Nephron progenitor cell (in vitro differentiated cells): ENCODE results near the gene PRKACB.

ENCODE experiments used
- DNase-seq: peaks from one replicate; pipeline ENCODE4 v3.0.0; 2021
- H3K27ac Mint-ChIP-seq: 2 replicates; pipeline ENCODE4 v1.8.0; 2021; ENCODE audit warnings: mild to moderate bottlenecking, moderate library complexity, mixed read lengths
- H3K27me3 Mint-ChIP-seq: 2 replicates; pipeline ENCODE4 v1.8.0; 2021; ENCODE audit warnings: mild to moderate bottlenecking, low read depth, mixed read lengths; ENCODE audit not compliant: poor library complexity
- H3K36me3 Mint-ChIP-seq: 2 replicates; pipeline ENCODE4 v1.8.0; 2021; ENCODE audit warnings: low read depth, mixed read lengths
- H3K4me1 Mint-ChIP-seq: 2 replicates; pipeline ENCODE4 v1.8.0; 2021; ENCODE audit warnings: mixed read lengths
- H3K4me3 Mint-ChIP-seq: 2 replicates; pipeline ENCODE4 v1.8.0; 2021; ENCODE audit warnings: mild to moderate bottlenecking, moderate library complexity, mixed read lengths
- H3K9me3 Mint-ChIP-seq: 2 replicates; pipeline ENCODE4 v1.8.0; 2021; ENCODE audit warnings: mild to moderate bottlenecking, moderate library complexity, mixed read lengths
- TF ChIP-seq, protein P1 (sequence below): fragments of 200-600 bp; sonication (generic); IDR thresholded peaks from 2 replicates; pipeline ENCODE4 v1.5.0; 2021; ENCODE audit warnings: antibody characterized with exemption

PRKACB gene

DNA sequence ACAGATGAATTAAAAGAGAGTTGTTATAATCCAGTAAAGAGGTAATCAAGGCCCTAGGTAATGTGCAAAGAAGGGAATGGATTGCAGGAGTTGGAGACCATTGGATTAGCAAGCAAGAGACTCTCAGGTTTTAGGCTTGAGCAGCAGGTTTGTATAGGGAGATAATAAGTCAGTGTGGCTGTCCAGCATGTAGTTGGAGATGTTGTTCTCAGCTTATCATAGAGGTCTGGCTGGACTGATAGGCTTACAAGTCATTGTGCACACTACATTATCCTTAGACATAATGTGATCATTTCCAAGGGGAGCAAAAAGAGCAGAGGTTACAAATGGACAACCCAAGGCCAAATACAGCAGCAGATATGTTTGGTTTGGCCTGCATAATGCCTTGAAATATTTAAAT lies 111.5 kb downstream of the PRKACB start:
- no peak for DNase-seq
- TF ChIP-seq, protein P1, sequence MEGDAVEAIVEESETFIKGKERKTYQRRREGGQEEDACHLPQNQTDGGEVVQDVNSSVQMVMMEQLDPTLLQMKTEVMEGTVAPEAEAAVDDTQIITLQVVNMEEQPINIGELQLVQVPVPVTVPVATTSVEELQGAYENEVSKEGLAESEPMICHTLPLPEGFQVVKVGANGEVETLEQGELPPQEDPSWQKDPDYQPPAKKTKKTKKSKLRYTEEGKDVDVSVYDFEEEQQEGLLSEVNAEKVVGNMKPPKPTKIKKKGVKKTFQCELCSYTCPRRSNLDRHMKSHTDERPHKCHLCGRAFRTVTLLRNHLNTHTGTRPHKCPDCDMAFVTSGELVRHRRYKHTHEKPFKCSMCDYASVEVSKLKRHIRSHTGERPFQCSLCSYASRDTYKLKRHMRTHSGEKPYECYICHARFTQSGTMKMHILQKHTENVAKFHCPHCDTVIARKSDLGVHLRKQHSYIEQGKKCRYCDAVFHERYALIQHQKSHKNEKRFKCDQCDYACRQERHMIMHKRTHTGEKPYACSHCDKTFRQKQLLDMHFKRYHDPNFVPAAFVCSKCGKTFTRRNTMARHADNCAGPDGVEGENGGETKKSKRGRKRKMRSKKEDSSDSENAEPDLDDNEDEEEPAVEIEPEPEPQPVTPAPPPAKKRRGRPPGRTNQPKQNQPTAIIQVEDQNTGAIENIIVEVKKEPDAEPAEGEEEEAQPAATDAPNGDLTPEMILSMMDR: no peak
- H3K36me3 Mint-ChIP-seq: peaks cover 10% of the 10 kb centered on the region
- H3K27me3 Mint-ChIP-seq: no peaks in the 10 kb centered on the region
- H3K9me3 Mint-ChIP-seq: peaks cover 10% of the 10 kb centered on the region
- H3K4me1 Mint-ChIP-seq: no peaks in the 10 kb centered on the region
- H3K4me3 Mint-ChIP-seq: no peak overlapping the region
- no peak overlapping the region for H3K27ac Mint-ChIP-seq

DNA sequence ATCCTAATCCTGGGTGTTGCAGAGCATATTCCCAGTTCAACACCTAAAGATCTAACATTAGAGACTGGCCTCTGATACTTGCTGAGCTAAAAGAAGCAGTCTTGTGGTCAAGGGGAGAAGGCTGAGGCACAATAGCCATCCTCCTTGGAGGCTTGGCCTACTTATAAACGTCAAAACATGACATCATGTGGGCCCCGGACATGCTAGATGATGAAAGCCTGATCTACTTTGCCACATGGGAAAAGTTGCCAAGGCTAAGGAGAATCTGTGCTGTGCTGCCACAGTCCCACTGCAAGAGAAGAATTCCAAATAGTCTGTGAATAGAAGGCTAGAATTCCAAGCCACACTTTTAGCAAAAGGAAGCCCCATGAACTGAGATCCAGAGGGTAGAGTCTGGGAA lies 113.5 kb downstream of the PRKACB start:
- no peak overlapping the region for H3K27ac Mint-ChIP-seq
- no peaks in the 10 kb centered on the region for H3K36me3 Mint-ChIP-seq
- H3K9me3 Mint-ChIP-seq: no peaks in the 10 kb centered on the region
- H3K27me3 Mint-ChIP-seq: no peaks in the 10 kb centered on the region
- no peak overlapping the region for H3K4me3 Mint-ChIP-seq
- no peak for DNase-seq
- TF ChIP-seq, protein P1: no peak
- H3K4me1 Mint-ChIP-seq: no peaks in the 10 kb centered on the region

DNA sequence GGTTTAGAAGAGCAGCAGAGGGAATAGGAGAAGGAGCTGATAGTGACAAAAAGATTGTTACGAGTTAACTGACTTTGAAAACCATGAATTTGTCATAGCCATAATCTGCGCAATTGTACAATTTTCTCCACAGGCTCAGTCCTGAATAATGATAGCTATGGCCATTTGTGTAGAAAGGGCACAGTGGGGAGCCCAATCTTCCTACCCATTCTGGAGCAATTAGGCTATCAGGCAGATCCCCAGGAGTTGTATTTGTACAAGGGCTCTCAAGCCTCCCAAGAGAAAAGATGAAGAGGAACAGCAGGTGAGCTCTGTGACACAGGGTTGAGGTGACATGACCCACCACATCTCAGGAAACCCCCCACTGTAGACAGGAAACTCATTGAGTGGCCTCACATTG lies 115.3 kb downstream of the PRKACB start:
- no peaks in the 10 kb centered on the region for H3K36me3 Mint-ChIP-seq
- H3K9me3 Mint-ChIP-seq: no peaks in the 10 kb centered on the region
- no peak overlapping the region for H3K27ac Mint-ChIP-seq
- TF ChIP-seq, protein P1: no peak
- no peaks in the 10 kb centered on the region for H3K27me3 Mint-ChIP-seq
- H3K4me1 Mint-ChIP-seq: peaks cover under 1% of the 10 kb centered on the region
- DNase-seq: no peak
- no peak overlapping the region for H3K4me3 Mint-ChIP-seq

DNA sequence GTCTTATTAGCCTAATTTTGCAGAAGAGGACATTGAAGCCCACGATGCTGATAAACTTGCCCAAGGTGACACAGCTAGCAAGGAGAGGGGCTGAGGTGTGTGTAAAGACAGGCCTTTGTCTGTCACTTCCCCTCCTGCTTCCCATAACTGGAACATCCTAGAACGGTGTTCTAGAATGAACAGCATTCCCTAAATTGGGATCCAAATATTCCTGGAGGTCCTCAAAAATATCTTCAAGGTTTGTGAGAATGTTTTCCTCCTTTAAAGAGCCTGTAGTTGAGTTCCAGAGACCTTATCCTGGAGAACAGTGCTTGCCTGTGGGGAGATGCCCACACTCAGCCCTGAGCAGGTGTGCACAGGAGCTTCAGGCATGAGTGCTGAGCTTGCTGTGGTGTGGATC lies 115.9 kb downstream of the PRKACB start:
- H3K27me3 Mint-ChIP-seq: no peaks in the 10 kb centered on the region
- H3K4me1 Mint-ChIP-seq: peaks cover 7% of the 10 kb centered on the region
- DNase-seq: no peak
- no peak overlapping the region for H3K27ac Mint-ChIP-seq
- no peak overlapping the region for H3K4me3 Mint-ChIP-seq
- TF ChIP-seq, protein P1: no peak
- H3K36me3 Mint-ChIP-seq: no peaks in the 10 kb centered on the region
- H3K9me3 Mint-ChIP-seq: no peaks in the 10 kb centered on the region

DNA sequence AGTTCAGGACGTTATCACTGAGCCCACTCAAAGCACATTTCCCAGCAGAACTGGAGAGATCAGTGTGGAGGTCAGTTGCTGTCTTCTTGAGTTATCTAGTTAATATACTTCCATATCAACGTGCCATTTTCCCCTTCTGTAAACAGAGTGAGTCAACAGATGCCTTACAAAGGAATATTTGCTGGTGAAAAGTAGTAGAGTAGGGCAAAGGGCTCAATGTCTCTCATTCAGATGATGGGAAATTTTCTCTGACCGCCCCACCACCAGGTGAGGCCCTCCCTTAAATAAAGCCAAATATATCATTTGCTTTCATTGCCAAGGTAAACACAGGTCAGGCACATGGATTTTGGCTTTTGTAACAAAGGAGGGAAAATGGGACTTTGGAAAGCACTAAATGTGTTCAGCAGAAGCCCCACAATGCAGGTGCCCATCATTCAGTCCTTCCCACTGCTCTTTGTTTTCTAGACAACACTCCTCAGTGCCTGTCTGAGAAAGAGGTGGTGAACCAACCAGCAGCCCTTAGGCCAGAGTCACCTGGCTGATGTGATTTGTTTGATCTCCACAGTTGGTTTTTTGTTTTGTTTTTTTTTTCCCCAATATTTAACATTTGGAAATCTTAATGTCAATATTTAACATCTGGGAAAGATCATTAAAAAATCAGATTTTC lies 116.9 kb downstream of the PRKACB start:
- Mint-ChIP-seq H3K36me3 (no peaks in the 10 kb centered on the region), H3K27ac (no peak overlapping the region), H3K4me1 (peaks cover 16% of the 10 kb centered on the region), H3K9me3 (no peaks in the 10 kb centered on the region), H3K4me3 (no peak overlapping the region), H3K27me3 (no peaks in the 10 kb centered on the region)
- DNase-seq: no peak
- TF ChIP-seq, protein P1: no peak

DNA sequence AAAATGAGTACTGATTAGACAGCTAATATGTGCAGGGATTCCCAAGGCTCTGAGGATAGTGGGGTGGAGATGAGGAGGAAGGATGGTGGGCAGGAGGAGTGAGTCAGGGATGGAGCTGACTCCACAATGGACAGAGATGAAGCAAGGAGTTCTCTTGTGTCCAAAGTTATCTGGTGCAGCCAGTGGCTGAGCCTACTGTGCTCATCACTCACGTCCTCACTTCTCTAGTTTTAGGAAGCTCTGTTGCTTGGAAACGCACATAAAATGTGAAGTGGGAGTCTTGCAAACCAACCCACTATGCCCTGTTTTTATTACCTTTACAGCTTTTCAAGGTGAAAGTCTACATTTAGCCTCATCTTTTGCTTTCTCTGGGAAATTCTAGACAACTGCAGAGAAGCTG lies 120.9 kb downstream of the PRKACB start:
- H3K36me3 Mint-ChIP-seq: no peaks in the 10 kb centered on the region
- peak overlapping the region; percentile 9 for H3K4me3 Mint-ChIP-seq
- peaks cover 45% of the 10 kb centered on the region for H3K4me1 Mint-ChIP-seq
- TF ChIP-seq, protein P1: no peak
- H3K9me3 Mint-ChIP-seq: peaks cover 7% of the 10 kb centered on the region
- DNase-seq: no peak
- H3K27ac Mint-ChIP-seq: peak overlapping the region; percentile 96
- no peaks in the 10 kb centered on the region for H3K27me3 Mint-ChIP-seq
